ENCODE measurements around the gene P4HA1. TPM values are rescaled to one million over a fixed set of nuclear protein-coding genes. Genes with fewer than 3 reads are reported as not detected.
"Not testable (repeated sequence)": the region's sequence is repeated elsewhere in the genome, so short reads cannot be mapped to it uniquely, and the experiment has no call there.

P4HA1 gene
- total RNA-seq, 4 donors from 2014 or later, result 5.0 to 13.8 (median 12.3) TPM

GRCh38 chr10:73117976-73118743 is 21.5 kb upstream of the P4HA1 start:
- H3K9me3 ChIP-seq, result no peaks in the 10 kb centered on the region
- WGBS, 2 donors, result 28 to 41% methylated on average over 4 to 5 of the region's 5 CpGs
- no peak overlapping the region for H3K4me3 ChIP-seq
- TF ChIP-seq CTCF (IDR thresholded peaks at IDR 0.05), result no peak
- no peak for TF ChIP-seq POLR2A (IDR thresholded peaks at IDR 0.05)
- no peaks in the 10 kb centered on the region for H3K27me3 ChIP-seq
- intact Hi-C loops (cut with DNase I), result loop anchor here (10.0 kb wide), 1 partner anchor 47 kb away; the partner anchor contains the start of genes ECD and FAM149B1
- DNase-seq, result no peak
- peaks cover 0 to 23% (median 10%) of the 10 kb centered on the region in 3 donors for H3K4me1 ChIP-seq
- peak overlapping the region in 2 of 4 donors; percentile 45 to 55 for H3K27ac ChIP-seq
- peaks cover 0 to 34% (median 0%) of the 10 kb centered on the region in 3 donors for H3K36me3 ChIP-seq

- peaks cover 0 to 26% (median 10%) of the 10 kb centered on the region in 3 donors for H3K4me1 ChIP-seq
- H3K9me3 ChIP-seq, result no peaks in the 10 kb centered on the region
- no peak overlapping the region for H3K4me3 ChIP-seq
- intact Hi-C loops (cut with DNase I), result loop anchor here (10.0 kb wide), 1 partner anchor 49 kb away; the partner anchor contains the start of genes ECD and FAM149B1
- no peak for DNase-seq
- 91 to 100% methylated on average over 1 of the region's 1 CpG for WGBS, 2 donors
- TF ChIP-seq CTCF (IDR thresholded peaks at IDR 0.05) (no peak), POLR2A (IDR thresholded peaks at IDR 0.05) (no peak)
- no peaks in the 10 kb centered on the region for H3K27me3 ChIP-seq
- H3K27ac ChIP-seq, result no peak overlapping the region
- peaks cover 0 to 20% (median 0%) of the 10 kb centered on the region in 3 donors for H3K36me3 ChIP-seq
Observed at GRCh38 chr10:73116017-73116416, 19.4 kb upstream of the P4HA1 start.

GRCh38 chr10:73113551-73113950 is 16.9 kb upstream of the P4HA1 start:
- Histone ChIP-seq H3K4me1 (peaks cover 0 to 31% (median 8%) of the 10 kb centered on the region in 3 donors), H3K27ac (no peak overlapping the region), H3K27me3 (no peaks in the 10 kb centered on the region), H3K36me3 (peaks cover 0 to 18% (median 0%) of the 10 kb centered on the region in 3 donors), H3K9me3 (no peaks in the 10 kb centered on the region), H3K4me3 (no peak overlapping the region)
- intact Hi-C loops (cut with DNase I), result loop anchor here (10.0 kb wide), 1 partner anchor 51 kb away; the partner anchor contains the start of genes ECD and FAM149B1
- TF ChIP-seq POLR2A (IDR thresholded peaks at IDR 0.05), result no peak
- TF ChIP-seq CTCF (IDR thresholded peaks at IDR 0.05), result no peak
- WGBS, 2 donors, result 26 to 50% methylated on average over 1 of the region's 1 CpG
- DNase-seq, result no peak

- not testable (repeated sequence) for H3K27me3 ChIP-seq, H3K9me3 ChIP-seq, H3K4me3 ChIP-seq, DNase-seq
- intact Hi-C loops (cut with DNase I), result loop anchor here (10.0 kb wide), 1 partner anchor 53 kb away; the partner anchor contains the start of genes ECD and FAM149B1
- Histone ChIP-seq H3K27ac (peak overlapping the region in 1 of 4 donors; percentile 91), H3K36me3 (peaks cover 0 to 18% (median 0%) of the 10 kb centered on the region in 3 donors), H3K4me1 (peaks cover 0 to 18% (median 0%) of the 10 kb centered on the region in 3 donors)
- 96 to 97% methylated on average over 13 of the region's 13 CpGs for WGBS, 2 donors
Observed at GRCh38 chr10:73112032-73112431, 15.4 kb upstream of the P4HA1 start.

- WGBS, 2 donors, result 0 to 1% methylated on average over 5 of the region's 5 CpGs
- Histone ChIP-seq H3K36me3 (peaks cover 0 to 11% (median 0%) of the 10 kb centered on the region in 3 donors), H3K27ac (peak within 1 kb of the TSS; percentile 75 to 93 (median 89)), H3K4me1 (peaks cover 0 to 18% (median 0%) of the 10 kb centered on the region in 3 donors), H3K27me3 (no peaks in the 10 kb centered on the region), H3K4me3 (peak within 1 kb of the TSS; percentile 33 to 69 (median 57)), H3K9me3 (no peaks in the 10 kb centered on the region)
- intact Hi-C loops (cut with DNase I), result loop anchor here (10.0 kb wide), 1 partner anchor 54 kb away; the partner anchor contains the start of genes ECD and FAM149B1
- TF ChIP-seq POLR2A (IDR thresholded peaks at IDR 0.05), result peak in 1 of 4 donors; percentile 34
- TF ChIP-seq CTCF (IDR thresholded peaks at IDR 0.05), result peak in 1 of 6 experiments; percentile 12
- DNase-seq, result no peak
Observed at GRCh38 chr10:73110345-73110849, 13.7 kb upstream of the P4HA1 start, which contains the start of gene NUDT13. NUDT13 (plus strand) TSS chr10:73110455; CDS start chr10:73114366, 3,911 bp downstream.

GRCh38 chr10:73109248-73109652 is 12.6 kb upstream of the P4HA1 start:
- WGBS, 2 donors, result 93 to 94% methylated on average over 3 to 4 of the region's 4 CpGs
- intact Hi-C loops (cut with DNase I), result not testable (repeated sequence)
- H3K4me1 ChIP-seq, result peaks cover 0 to 18% (median 0%) of the 10 kb centered on the region in 3 donors

More at GRCh38 chr10:73109248-73109652, 12.6 kb upstream of the P4HA1 start:
- not testable (repeated sequence) for H3K27ac ChIP-seq, H3K9me3 ChIP-seq, H3K4me3 ChIP-seq, H3K27me3 ChIP-seq, H3K36me3 ChIP-seq, DNase-seq
